Measurements from ENCODE around the gene GATA1.
A peak's percentile ranks its signal among the peaks of the same experiment; 100 is the strongest.
"Not testable (repeated sequence)": the region's sequence is repeated elsewhere in the genome, so short reads cannot be mapped to it uniquely, and the experiment has no call there.

GATA1 gene

DNA sequence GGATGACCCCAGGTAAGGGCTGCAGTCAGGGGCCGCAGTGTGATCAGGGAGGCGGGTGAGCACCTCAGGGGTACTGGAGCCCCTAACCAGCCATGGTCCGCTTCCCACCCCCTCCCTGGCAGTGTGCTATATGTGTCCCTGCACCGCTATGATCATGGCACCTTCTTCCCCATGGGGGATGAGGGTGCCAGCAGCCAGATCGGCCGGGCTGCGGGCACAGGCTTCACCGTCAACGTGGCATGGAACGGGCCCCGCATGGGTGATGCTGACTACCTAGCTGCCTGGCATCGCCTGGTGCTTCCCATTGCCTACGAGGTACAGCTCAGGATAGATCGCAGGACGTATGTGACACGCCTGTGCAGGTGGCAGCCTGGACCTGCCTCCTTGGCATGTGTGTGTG is 31.7 kb downstream of the GATA1 start:
- in situ Hi-C loops (cut with HindIII; ENCODE audit: low pct_ligation_motif_present, low sequenced_read_pairs), result no loop called here
- no peak for TF ChIP-seq CTCF (IDR thresholded peaks at IDR 0.05; ENCODE audit: low read depth, low read length, missing control alignments)
- Histone ChIP-seq H3K27me3 (replicated peaks) (no peaks in the 10 kb centered on the region), H3K27ac (no peak overlapping the region), H3K4me3 (ENCODE audit: low read depth, low read length) (no peak overlapping the region), H3K36me3 (replicated peaks) (no peaks in the 10 kb centered on the region)
- no peak for DNase-seq

GRCh38 chrX:48818866-48819265 is 32.5 kb downstream of the GATA1 start:
- in situ Hi-C loops (cut with HindIII; ENCODE audit: low pct_ligation_motif_present, low sequenced_read_pairs), result no loop called here
- no peaks in the 10 kb centered on the region for H3K36me3 ChIP-seq (replicated peaks)
- no peak for TF ChIP-seq CTCF (IDR thresholded peaks at IDR 0.05; ENCODE audit: low read depth, low read length, missing control alignments)

GRCh38 chrX:48819394-48819793 is 33.0 kb downstream of the GATA1 start:
- H3K27me3 ChIP-seq (replicated peaks); in situ Hi-C loops (cut with HindIII; ENCODE audit: low pct_ligation_motif_present, low sequenced_read_pairs); H3K27ac ChIP-seq; DNase-seq; H3K4me3 ChIP-seq (ENCODE audit: low read depth, low read length); H3K36me3 ChIP-seq (replicated peaks): not testable (repeated sequence)

More at GRCh38 chrX:48818866-48819265, 32.5 kb downstream of the GATA1 start:
- Histone ChIP-seq H3K27me3 (replicated peaks) (no peaks in the 10 kb centered on the region), H3K4me3 (ENCODE audit: low read depth, low read length) (no peak overlapping the region), H3K27ac (no peak overlapping the region)
- DNase-seq, result no peak

DNA sequence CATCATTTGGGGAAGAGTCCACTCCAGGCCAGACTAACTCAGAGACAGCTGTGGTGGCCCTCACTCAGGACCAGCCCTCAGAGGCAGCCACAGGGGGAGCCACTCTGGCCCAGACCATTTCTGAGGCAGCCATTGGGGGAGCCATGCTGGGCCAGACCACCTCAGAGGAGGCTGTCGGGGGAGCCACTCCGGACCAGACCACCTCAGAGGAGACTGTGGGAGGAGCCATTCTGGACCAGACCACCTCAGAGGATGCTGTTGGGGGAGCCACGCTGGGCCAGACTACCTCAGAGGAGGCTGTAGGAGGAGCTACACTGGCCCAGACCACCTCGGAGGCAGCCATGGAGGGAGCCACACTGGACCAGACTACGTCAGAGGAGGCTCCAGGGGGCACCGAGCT is 36.7 kb downstream of the GATA1 start:
- in situ Hi-C loops (cut with HindIII; ENCODE audit: low pct_ligation_motif_present, low sequenced_read_pairs), result no loop called here
- Histone ChIP-seq H3K4me3 (ENCODE audit: low read depth, low read length) (no peak overlapping the region), H3K27ac (no peak overlapping the region), H3K36me3 (replicated peaks) (no peaks in the 10 kb centered on the region), H3K27me3 (replicated peaks) (peaks cover 11% of the 10 kb centered on the region)
- no peak for DNase-seq
- no peak for TF ChIP-seq CTCF (IDR thresholded peaks at IDR 0.05; ENCODE audit: low read depth, low read length, missing control alignments)

DNA sequence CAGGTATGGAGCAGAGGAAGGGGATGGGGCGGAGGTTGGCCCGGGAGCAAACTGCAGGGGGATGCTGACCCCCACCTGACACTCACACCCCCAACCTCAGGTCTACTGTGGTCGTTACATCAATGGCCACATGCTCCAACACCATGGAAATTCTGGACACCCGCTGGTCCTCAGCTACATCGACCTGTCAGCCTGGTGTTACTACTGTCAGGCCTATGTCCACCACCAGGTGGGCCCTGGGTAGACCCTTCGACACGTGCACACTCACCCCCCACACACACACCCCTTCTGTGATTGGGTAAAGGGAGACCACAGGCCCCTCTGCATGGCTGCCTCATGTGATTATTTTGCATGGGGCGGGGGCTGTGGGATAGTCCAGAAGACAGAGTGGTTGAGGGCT is 37.7 kb downstream of the GATA1 start:
- in situ Hi-C loops (cut with HindIII; ENCODE audit: low pct_ligation_motif_present, low sequenced_read_pairs), result no loop called here
- H3K4me3 ChIP-seq (ENCODE audit: low read depth, low read length), result no peak overlapping the region
- H3K27me3 ChIP-seq (replicated peaks), result peaks cover 11% of the 10 kb centered on the region
- H3K36me3 ChIP-seq (replicated peaks), result no peaks in the 10 kb centered on the region
- no peak for TF ChIP-seq CTCF (IDR thresholded peaks at IDR 0.05; ENCODE audit: low read depth, low read length, missing control alignments)
- no peak overlapping the region for H3K27ac ChIP-seq
- no peak for DNase-seq

- H3K4me3 ChIP-seq (ENCODE audit: low read depth, low read length), result no peak within 1 kb of the TSS
- no peaks in the 10 kb centered on the region for H3K36me3 ChIP-seq (replicated peaks)
- peaks cover 11% of the 10 kb centered on the region for H3K27me3 ChIP-seq (replicated peaks)
- in situ Hi-C loops (cut with HindIII; ENCODE audit: low pct_ligation_motif_present, low sequenced_read_pairs), result no loop called here
- peak; percentile 4 for TF ChIP-seq CTCF (IDR thresholded peaks at IDR 0.05; ENCODE audit: low read depth, low read length, missing control alignments)
- H3K27ac ChIP-seq, result no peak within 1 kb of the TSS
- DNase-seq, result no peak
Measured at GRCh38 chrX:48826135-48826875, 39.9 kb downstream of the GATA1 start, which contains the start of gene ERAS. TSS of gene ERAS (plus strand) at chrX:48826513. CDS start at chrX:48829124, 2,611 bp downstream.
